Right lobe of liver (tissue), 6 donors: ENCODE results near the gene CYP8B1. TPM values are rescaled to one million over a fixed set of nuclear protein-coding genes. Genes with fewer than 3 reads are reported as not detected.
A peak's percentile ranks its signal among the peaks of the same experiment; 100 is the strongest.

Experiments used
- ATAC-seq, 4 donors: fragments of 200-7000 bp; cut with Tn5 transposase; one replicate each; pipeline ENCODE4 v1.9.1; 2020; ENCODE audit warnings: mild to moderate bottlenecking in 4 of 4, moderate library complexity in 4 of 4
- DNase-seq, 3 donors: peaks; one replicate each; pipeline ENCODE4 v3.0.0-alpha.2; 2020
- H3K27ac ChIP-seq, 3 donors: fragments of 200-600 bp; one replicate each; pipeline ENCODE4 v1.8.0; 2022
- H3K27me3 ChIP-seq, 2 donors: fragments of 200-600 bp; one replicate each; pipeline ENCODE4 v1.8.0; 2022
- H3K36me3 ChIP-seq, 4 donors: fragments of 200-600 bp; sonication (generic) in 1 of 4; one replicate each; pipeline versions ENCODE4 v1.5.1 to v1.8.0; 2017 to 2022; ENCODE audit warnings: control low read depth in 1 of 4
- H3K4me1 ChIP-seq, 4 donors: fragments of 200-600 bp; sonication (generic) in 1 of 4; one replicate each; pipeline versions ENCODE4 v1.5.1 to v1.8.0; 2017 to 2022; ENCODE audit warnings: control low read depth in 1 of 4
- H3K4me3 ChIP-seq, 3 donors: fragments of 200-600 bp; one replicate each; pipeline ENCODE4 v1.8.0; 2022
- H3K9me3 ChIP-seq, 4 donors: fragments of 200-600 bp; sonication (generic) in 1 of 4; one replicate each; pipeline versions ENCODE4 v1.5.1 to v1.8.0; 2017 to 2022; ENCODE audit warnings: control low read depth in 1 of 4
- CTCF ChIP-seq, 4 donors: fragments of 200-600 bp in 3 of 4; fragments of 450-650 bp in 1 of 4; IDR thresholded peaks; one replicate each; pipeline versions ENCODE4 v1.5.1 to v1.8.0; 2016 to 2022; ENCODE audit warnings: antibody characterized with exemption in 4 of 4, mild to moderate bottlenecking in 2 of 4
- POLR2A ChIP-seq: fragments of 450-650 bp; IDR thresholded peaks from one replicate; pipeline ENCODE4 v1.6.1; 2017; ENCODE audit warnings: antibody characterized with exemption, mild to moderate bottlenecking
- WGBS: methylation state at CpG from one replicate; pipeline ENCODE4 v1.1.6; 2018; ENCODE audit warnings: low coverage, low lambda C conversion rate; ENCODE audit not compliant: insufficient coverage; ENCODE audit errors: missing lambda C conversion rate; 5-methylcytosine and 5-hydroxymethylcytosine counted together
- intact Hi-C, 2 donors: fragments of 100-400 bp; cut with DNase I; formaldehyde crosslinking; loops; one replicate each; pipeline versions ENCODE4 v1.11.2 to v1.14.1; 2022
- total RNA-seq, 6 experiments: library from RNA; depleted of rRNA in 2 of 6; stranded (reverse); fragments of >200 nt in 2 of 6; fragmentation: NEBNext Ultra II Directional in 3 of 6; extraction: Animal tissue kit (Norgen Biotek cat#: 25700) in 3 of 6; gene quantifications; one replicate each; pipeline versions ENCODE4 v1.1.0 to v1.2.4, GENCODE V29; 2016 to 2023
- donor health status: DM: no; HTN: yes; CAD: no.
- donor health status: DM: no; HTN: no; CAD: no.
- donor health status: DM: no; HTN: no; CAD: no.
- donor health status: DM: no; HTN: yes; CAD: no.
- donor health status: DM: no; HTN: yes; CAD: no.

Gene CYP8B1
- total RNA-seq, 6 experiments from 2014 or later: 237 to 478 (median 308) TPM

GRCh38 chr3:42844815-42845214 is 30.9 kb downstream of the CYP8B1 start:
- Histone ChIP-seq H3K9me3 (no peaks in the 10 kb centered on the region), H3K4me1 (peaks cover 0 to 86% (median 22%) of the 10 kb centered on the region in 4 donors), H3K36me3 (no peaks in the 10 kb centered on the region), H3K27ac (peak overlapping the region in 2 of 3 donors; percentile 58 to 76), H3K4me3 (no peak overlapping the region), H3K27me3 (no peaks in the 10 kb centered on the region)
- ATAC-seq: no peak
- WGBS: 83% methylated on average over 4 of the region's 4 CpGs
- no peak for DNase-seq
- TF ChIP-seq CTCF (IDR thresholded peaks at IDR 0.05): no peak
- TF ChIP-seq POLR2A: no peak
- intact Hi-C loops: no loop called here

- H3K36me3 ChIP-seq: no peaks in the 10 kb centered on the region
- H3K27me3 ChIP-seq: no peaks in the 10 kb centered on the region
- TF ChIP-seq CTCF (IDR thresholded peaks at IDR 0.05) (no peak), POLR2A (no peak)
- WGBS: no CpG with 5 or more reads among the region's 1 CpG
- H3K27ac ChIP-seq: peak overlapping the region; percentile 24 to 76 (median 58)
- H3K4me3 ChIP-seq: peak overlapping the region in 1 of 3 donors; percentile 15
- intact Hi-C loops: no loop called here
- ATAC-seq (no peak), DNase-seq (peak in 1 of 3 donors; percentile 41)
- peaks cover 0 to 86% (median 22%) of the 10 kb centered on the region in 4 donors for H3K4me1 ChIP-seq
- H3K9me3 ChIP-seq: no peaks in the 10 kb centered on the region
These were observed 31.3 kb downstream of the CYP8B1 start for GRCh38 chr3:42844412-42844713.

GRCh38 chr3:42843713-42844411 is 31.8 kb downstream of the CYP8B1 start:
- Histone ChIP-seq H3K4me1 (peaks cover 0 to 84% (median 22%) of the 10 kb centered on the region in 4 donors), H3K27me3 (no peaks in the 10 kb centered on the region), H3K9me3 (no peaks in the 10 kb centered on the region), H3K4me3 (peak overlapping the region in 2 of 3 donors; percentile 3 to 15), H3K36me3 (no peaks in the 10 kb centered on the region), H3K27ac (peak overlapping the region; percentile 24 to 76 (median 58))
- ATAC-seq (peak; percentile 25 to 51 (median 46)), DNase-seq (peak in 2 of 3 donors; percentile 75 to 82)
- peak; percentile 8 for TF ChIP-seq POLR2A
- TF ChIP-seq CTCF (IDR thresholded peaks at IDR 0.05): no peak
- intact Hi-C loops: no loop called here
- WGBS: 64% methylated on average over 6 of the region's 6 CpGs

DNA sequence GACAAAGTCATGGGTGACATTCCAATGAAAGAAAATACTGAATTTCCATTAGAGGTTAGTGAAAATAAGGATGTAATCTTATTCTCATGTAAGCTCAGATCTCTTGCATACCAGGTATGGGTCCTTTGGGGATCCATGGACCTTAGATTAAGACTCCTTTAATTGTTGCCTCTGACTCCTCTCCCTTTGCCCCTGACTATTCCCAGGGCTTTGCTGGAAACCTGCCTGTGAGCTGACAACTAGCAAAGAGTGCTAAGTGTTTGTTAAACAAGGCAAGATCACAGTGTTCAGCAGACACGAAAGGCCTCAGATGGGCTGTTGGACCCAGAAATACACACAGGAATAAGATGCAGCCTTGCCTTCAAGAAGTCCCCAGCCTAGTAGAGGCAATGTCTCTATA is 34.3 kb downstream of the CYP8B1 start:
- intact Hi-C loops: no loop called here
- Histone ChIP-seq H3K27ac (peak overlapping the region in 2 of 3 donors; percentile 33 to 62), H3K4me3 (no peak overlapping the region), H3K36me3 (no peaks in the 10 kb centered on the region), H3K27me3 (no peaks in the 10 kb centered on the region), H3K4me1 (peaks cover 0 to 59% (median 10%) of the 10 kb centered on the region in 4 donors), H3K9me3 (no peaks in the 10 kb centered on the region)
- no peak for TF ChIP-seq CTCF (IDR thresholded peaks at IDR 0.05)
- TF ChIP-seq POLR2A: no peak
- ATAC-seq: peak; percentile 12 to 43 (median 28)
- DNase-seq: no peak
- 43% methylated on average over 1 of the region's 1 CpG for WGBS
